CD4-positive, alpha-beta T cell (primary cell): ENCODE data around the gene STPG2. TPM values are rescaled to one million over a fixed set of nuclear protein-coding genes. Genes with fewer than 3 reads are reported as not detected.

Experiments used
- ATAC-seq: fragments of 200-7000 bp; cut with Tn5 transposase; one replicate; pipeline ENCODE4 v1.10.0; 2022; ENCODE audit warnings: mild to moderate bottlenecking; ENCODE audit not compliant: poor library complexity
- CTCF ChIA-PET: fragments of 350-600 bp; sonication (Branson Sonifier 250); formaldehyde crosslinking; loops from one replicate; lab custom pipeline; 2021; ENCODE audit warnings: antibody characterized with exemption, inconsistent platforms; lab: Charles Lee
- POLR2A ChIA-PET: fragments of 350-600 bp; sonication (Branson Sonifier 250); formaldehyde crosslinking; loops from one replicate; lab custom pipeline; 2021; ENCODE audit warnings: antibody characterized with exemption, inconsistent platforms; lab: Charles Lee
- DNase-seq, 14 experiments: peaks; one replicate each; pipeline ENCODE4 v3.0.0-alpha.2; 2013 to 2020; ENCODE audit warnings: mixed read lengths in 2 of 14
- H3K27ac ChIP-seq, 2 donors: one replicate each; pipeline versions ENCODE4 v1.5.1 to v1.7.0; 2013; ENCODE audit warnings: low read length in 2 of 2, low read depth in 1 of 2, mild to moderate bottlenecking in 1 of 2
- H3K27me3 ChIP-seq, 2 experiments: 1 replicate in 1 of 2; 2 replicates in 1 of 2; pipeline versions ENCODE4 v1.6.1 to v1.7.0; 2013; ENCODE audit warnings: low read length in 2 of 2, control low read depth in 1 of 2, mild to moderate bottlenecking in 1 of 2, moderate library complexity in 1 of 2; ENCODE audit not compliant: insufficient read depth in 2 of 2, control insufficient read depth in 1 of 2
- H3K36me3 ChIP-seq: one replicate; pipeline ENCODE4 v1.6.1; 2013; ENCODE audit warnings: low read length, control low read depth; ENCODE audit not compliant: insufficient read depth
- H3K4me1 ChIP-seq: one replicate; pipeline ENCODE4 v1.6.1; 2013; ENCODE audit warnings: low read length, control low read depth; ENCODE audit not compliant: insufficient read depth
- H3K4me3 ChIP-seq: one replicate; pipeline ENCODE4 v1.5.1; 2013; ENCODE audit warnings: mild to moderate bottlenecking, low read length, moderate library complexity
- H3K9me3 ChIP-seq, 2 experiments: 1 replicate in 1 of 2; 2 replicates in 1 of 2; pipeline versions ENCODE4 v1.6.1 to v1.7.0; 2013; ENCODE audit warnings: low read length in 2 of 2, mild to moderate bottlenecking in 2 of 2, control low read depth in 1 of 2, moderate library complexity in 1 of 2; ENCODE audit not compliant: control insufficient read depth in 1 of 2, insufficient read depth in 1 of 2
- H3K27ac Mint-ChIP-seq: one replicate; pipeline ENCODE4 v1.8.0; 2020; ENCODE audit warnings: mixed read lengths
- H3K27me3 Mint-ChIP-seq: one replicate; pipeline ENCODE4 v1.8.0; 2021; ENCODE audit warnings: mixed read lengths
- H3K36me3 Mint-ChIP-seq: one replicate; pipeline ENCODE4 v1.8.0; 2021; ENCODE audit warnings: low read depth, mixed read lengths
- H3K4me1 Mint-ChIP-seq: one replicate; pipeline ENCODE4 v1.8.0; 2021; ENCODE audit warnings: low read depth, mixed read lengths
- H3K4me3 Mint-ChIP-seq: one replicate; pipeline ENCODE4 v1.8.0; 2020; ENCODE audit warnings: mild to moderate bottlenecking, mixed read lengths
- H3K9me3 Mint-ChIP-seq: one replicate; pipeline ENCODE4 v1.8.0; 2020; ENCODE audit warnings: mixed read lengths
- intact Hi-C, 2 experiments: fragments of 100-400 bp; cut with DNase I in 1 of 2; cut with micrococcal nuclease in 1 of 2; formaldehyde crosslinking; loops; one replicate each; pipeline versions ENCODE4 v1.15.1 to v1.9.0; 2023 to 2025; cut with DNase I, micrococcal nuclease
- total RNA-seq, 174 experiments: library from RNA in 2 of 174; stranded (reverse) in 2 of 174; gene quantifications; one replicate each; pipeline ENCODE4 v1.2.3 and lab custom pipeline; 2021 to 2026
- TF ChIP-seq, protein P1 (sequence below): fragments of 200-600 bp; IDR thresholded peaks from one replicate; pipeline ENCODE4 v1.8.0; 2022; ENCODE audit warnings: antibody characterized with exemption, mild to moderate bottlenecking

STPG2 gene
- total RNA-seq, 2 experiments from 2014 or later, result 0.22 to 0.28 TPM

GRCh38 chr4:97978791-97979488 is 164.3 kb downstream of the STPG2 start:
- DNase-seq (no peak), ATAC-seq (no peak)
- Mint-ChIP-seq H3K36me3 (no peaks in the 10 kb centered on the region), H3K4me3 (no peak overlapping the region), H3K9me3 (peaks cover 4% of the 10 kb centered on the region), H3K4me1 (no peaks in the 10 kb centered on the region), H3K27ac (no peak overlapping the region), H3K27me3 (no peaks in the 10 kb centered on the region)
- no peaks in the 10 kb centered on the region for H3K36me3 ChIP-seq
- intact Hi-C loops, result no loop called here
- no peaks in the 10 kb centered on the region for H3K27me3 ChIP-seq
- no peaks in the 10 kb centered on the region for H3K4me1 ChIP-seq
- H3K4me3 ChIP-seq, result no peak overlapping the region
- no peaks in the 10 kb centered on the region for H3K9me3 ChIP-seq
- TF ChIP-seq, protein P1, sequence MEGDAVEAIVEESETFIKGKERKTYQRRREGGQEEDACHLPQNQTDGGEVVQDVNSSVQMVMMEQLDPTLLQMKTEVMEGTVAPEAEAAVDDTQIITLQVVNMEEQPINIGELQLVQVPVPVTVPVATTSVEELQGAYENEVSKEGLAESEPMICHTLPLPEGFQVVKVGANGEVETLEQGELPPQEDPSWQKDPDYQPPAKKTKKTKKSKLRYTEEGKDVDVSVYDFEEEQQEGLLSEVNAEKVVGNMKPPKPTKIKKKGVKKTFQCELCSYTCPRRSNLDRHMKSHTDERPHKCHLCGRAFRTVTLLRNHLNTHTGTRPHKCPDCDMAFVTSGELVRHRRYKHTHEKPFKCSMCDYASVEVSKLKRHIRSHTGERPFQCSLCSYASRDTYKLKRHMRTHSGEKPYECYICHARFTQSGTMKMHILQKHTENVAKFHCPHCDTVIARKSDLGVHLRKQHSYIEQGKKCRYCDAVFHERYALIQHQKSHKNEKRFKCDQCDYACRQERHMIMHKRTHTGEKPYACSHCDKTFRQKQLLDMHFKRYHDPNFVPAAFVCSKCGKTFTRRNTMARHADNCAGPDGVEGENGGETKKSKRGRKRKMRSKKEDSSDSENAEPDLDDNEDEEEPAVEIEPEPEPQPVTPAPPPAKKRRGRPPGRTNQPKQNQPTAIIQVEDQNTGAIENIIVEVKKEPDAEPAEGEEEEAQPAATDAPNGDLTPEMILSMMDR, result no peak
- POLR2A ChIA-PET, result no interaction called here
- CTCF ChIA-PET, result no interaction called here
- no peak overlapping the region for H3K27ac ChIP-seq

GRCh38 chr4:97953171-97953941 is 189.9 kb downstream of the STPG2 start:
- H3K4me1 Mint-ChIP-seq, result no peaks in the 10 kb centered on the region
- H3K27me3 ChIP-seq, result no peaks in the 10 kb centered on the region
- H3K27me3 Mint-ChIP-seq, result no peaks in the 10 kb centered on the region
- H3K9me3 ChIP-seq, result peaks cover 4 to 5% of the 10 kb centered on the region in 2 experiments
- DNase-seq (no peak), ATAC-seq (no peak)
- no peak overlapping the region for H3K4me3 ChIP-seq
- intact Hi-C loops, result no loop called here
- no peaks in the 10 kb centered on the region for H3K4me1 ChIP-seq
- no peak overlapping the region for H3K27ac ChIP-seq
- no peak overlapping the region for H3K4me3 Mint-ChIP-seq
- no peaks in the 10 kb centered on the region for H3K36me3 Mint-ChIP-seq
- H3K27ac Mint-ChIP-seq, result no peak overlapping the region
- peaks cover 3% of the 10 kb centered on the region for H3K9me3 Mint-ChIP-seq
- POLR2A ChIA-PET, result no interaction called here
- TF ChIP-seq, protein P1, result no peak
- CTCF ChIA-PET, result no interaction called here
- no peaks in the 10 kb centered on the region for H3K36me3 ChIP-seq

- Histone ChIP-seq H3K27me3 (no peaks in the 10 kb centered on the region), H3K4me1 (no peaks in the 10 kb centered on the region), H3K4me3 (no peak overlapping the region), H3K27ac (no peak overlapping the region), H3K9me3 (peaks cover 4 to 5% of the 10 kb centered on the region in 2 experiments), H3K36me3 (no peaks in the 10 kb centered on the region)
- H3K27me3 Mint-ChIP-seq, result no peaks in the 10 kb centered on the region
- no peak overlapping the region for H3K27ac Mint-ChIP-seq
- ATAC-seq (no peak), DNase-seq (no peak)
- CTCF ChIA-PET, result no interaction called here
- intact Hi-C loops, result no loop called here
- no peak overlapping the region for H3K4me3 Mint-ChIP-seq
- POLR2A ChIA-PET, result no interaction called here
- peaks cover 3% of the 10 kb centered on the region for H3K9me3 Mint-ChIP-seq
- TF ChIP-seq, protein P1, result no peak
- H3K4me1 Mint-ChIP-seq, result no peaks in the 10 kb centered on the region
- no peaks in the 10 kb centered on the region for H3K36me3 Mint-ChIP-seq
These were observed 190.5 kb downstream of the STPG2 start for GRCh38 chr4:97952763-97953162.
